IPS DF 6.9 (cell line): ENCODE results near the gene SELENOW.
"Not testable (repeated sequence)": the region's sequence is repeated elsewhere in the genome, so short reads cannot be mapped to it uniquely, and the experiment has no call there.

Source experiments
- DNase-seq: peaks from one replicate; pipeline ENCODE4 v3.0.0-alpha.2; 2013; ENCODE audit warnings: low read depth, low spot score
- H3K27ac ChIP-seq: one replicate; pipeline ENCODE4 v1.5.1; 2013; ENCODE audit warnings: low read length, control low read depth
- H3K27me3 ChIP-seq: 2 replicates; pipeline ENCODE4 v1.6.1; 2013; ENCODE audit warnings: mild to moderate bottlenecking, low read length; ENCODE audit not compliant: control insufficient read depth, insufficient read depth
- H3K36me3 ChIP-seq: 2 replicates; pipeline ENCODE4 v1.6.1; 2013; ENCODE audit warnings: low read length; ENCODE audit not compliant: control insufficient read depth, insufficient read depth
- H3K4me1 ChIP-seq: 2 replicates; pipeline ENCODE4 v1.6.1; 2013; ENCODE audit warnings: low read length; ENCODE audit not compliant: control insufficient read depth, insufficient read depth
- H3K4me3 ChIP-seq: 2 replicates; pipeline ENCODE4 v1.5.1; 2013; ENCODE audit warnings: mild to moderate bottlenecking, low read length
- H3K9me3 ChIP-seq: 2 replicates; pipeline ENCODE4 v1.6.1; 2013; ENCODE audit warnings: low read length, inconsistent platforms; ENCODE audit not compliant: control insufficient read depth, insufficient read depth
- WGBS: extraction: QIAGEN DNeasy Blood & Tissue Kit; methylation state at CpG from one replicate; pipeline ENCODE4 v1.1.7; 2013; ENCODE audit warnings: mixed read lengths, missing lambda C conversion rate; ENCODE audit not compliant: insufficient read length, insufficient coverage; 5-methylcytosine and 5-hydroxymethylcytosine counted together

The SELENOW gene

GRCh38 chr19:47756953-47757608, 21.4 kb upstream of the SELENOW start:
- Histone ChIP-seq H3K27ac (no peak overlapping the region), H3K4me3 (no peak overlapping the region), H3K4me1 (no peaks in the 10 kb centered on the region), H3K9me3 (no peaks in the 10 kb centered on the region), H3K36me3 (peaks cover 61% of the 10 kb centered on the region), H3K27me3 (no peaks in the 10 kb centered on the region)
- WGBS = no CpG with 5 or more reads among the region's 22 CpGs
- no peak for DNase-seq

GRCh38 chr19:47757617-47758442, 20.7 kb upstream of the SELENOW start:
- H3K9me3 ChIP-seq = no peaks in the 10 kb centered on the region
- no peak for DNase-seq
- H3K4me1 ChIP-seq = no peaks in the 10 kb centered on the region
- H3K36me3 ChIP-seq = peaks cover 54% of the 10 kb centered on the region
- no peak overlapping the region for H3K27ac ChIP-seq
- no peak overlapping the region for H3K4me3 ChIP-seq
- no peaks in the 10 kb centered on the region for H3K27me3 ChIP-seq
- 100% methylated on average over 1 of the region's 14 CpGs for WGBS

- no peak overlapping the region for H3K27ac ChIP-seq
- peaks cover 49% of the 10 kb centered on the region for H3K36me3 ChIP-seq
- H3K9me3 ChIP-seq = no peaks in the 10 kb centered on the region
- no peak overlapping the region for H3K4me3 ChIP-seq
- H3K27me3 ChIP-seq = no peaks in the 10 kb centered on the region
- no peak for DNase-seq
- no CpG with 5 or more reads among the region's 5 CpGs for WGBS
- no peaks in the 10 kb centered on the region for H3K4me1 ChIP-seq
Measured at GRCh38 chr19:47758443-47758804, 20.1 kb upstream of the SELENOW start.

GRCh38 chr19:47760632-47760999, 17.9 kb upstream of the SELENOW start:
- peaks cover 28% of the 10 kb centered on the region for H3K36me3 ChIP-seq
- WGBS = no CpG with 5 or more reads among the region's 5 CpGs
- H3K27me3 ChIP-seq = no peaks in the 10 kb centered on the region
- no peaks in the 10 kb centered on the region for H3K9me3 ChIP-seq
- H3K4me3 ChIP-seq = no peak overlapping the region
- DNase-seq = no peak
- H3K4me1 ChIP-seq = 0 out of 2 replicates have a peak, but pooled peaks cover 2% of the 10 kb centered on the region
- H3K27ac ChIP-seq = no peak overlapping the region

GRCh38 chr19:47761566-47761965, 16.9 kb upstream of the SELENOW start:
- no peak overlapping the region for H3K4me3 ChIP-seq
- no peaks in the 10 kb centered on the region for H3K27me3 ChIP-seq
- H3K27ac ChIP-seq = no peak overlapping the region
- no CpG with 5 or more reads among the region's 5 CpGs for WGBS
- H3K4me1 ChIP-seq = peaks cover 2% of the 10 kb centered on the region; the same call in 1 of the 2 replicates
- no peaks in the 10 kb centered on the region for H3K9me3 ChIP-seq
- peaks cover 18% of the 10 kb centered on the region for H3K36me3 ChIP-seq
- DNase-seq = no peak

- Histone ChIP-seq H3K27me3 (no peaks in the 10 kb centered on the region), H3K27ac (no peak overlapping the region), H3K4me3 (no peak overlapping the region), H3K36me3 (peaks cover 12% of the 10 kb centered on the region), H3K9me3 (no peaks in the 10 kb centered on the region), H3K4me1 (peaks cover 2% of the 10 kb centered on the region; the same call in 1 of the 2 replicates)
- no peak for DNase-seq
- no CpG with 5 or more reads among the region's 3 CpGs for WGBS
Measured at GRCh38 chr19:47762151-47762550, 16.4 kb upstream of the SELENOW start.

GRCh38 chr19:47762615-47763308, 15.7 kb upstream of the SELENOW start:
- no peaks in the 10 kb centered on the region for H3K9me3 ChIP-seq
- H3K4me1 ChIP-seq = peaks cover 2% of the 10 kb centered on the region; the same call in 1 of the 2 replicates
- no peak overlapping the region for H3K4me3 ChIP-seq
- no CpG with 5 or more reads among the region's 18 CpGs for WGBS
- no peak overlapping the region for H3K27ac ChIP-seq
- peaks cover 6% of the 10 kb centered on the region for H3K36me3 ChIP-seq
- DNase-seq = no peak
- H3K27me3 ChIP-seq = no peaks in the 10 kb centered on the region

GRCh38 chr19:47764705-47765104, 13.8 kb upstream of the SELENOW start:
- DNase-seq, H3K27me3 ChIP-seq, H3K4me1 ChIP-seq, H3K27ac ChIP-seq, H3K36me3 ChIP-seq, H3K4me3 ChIP-seq, H3K9me3 ChIP-seq: not testable (repeated sequence)
- WGBS = no CpG with 5 or more reads among the region's 3 CpGs

GRCh38 chr19:47765523-47766358, 12.8 kb upstream of the SELENOW start:
- Histone ChIP-seq H3K9me3 (no peaks in the 10 kb centered on the region), H3K36me3 (no peaks in the 10 kb centered on the region), H3K4me3 (no peak overlapping the region), H3K27me3 (no peaks in the 10 kb centered on the region), H3K4me1 (peaks cover 2% of the 10 kb centered on the region; the same call in 1 of the 2 replicates), H3K27ac (no peak overlapping the region)
- DNase-seq = no peak
- no CpG with 5 or more reads among the region's 19 CpGs for WGBS

- Histone ChIP-seq H3K36me3 (no peaks in the 10 kb centered on the region), H3K4me3 (no peak overlapping the region), H3K27ac (no peak overlapping the region), H3K4me1 (peaks cover 2% of the 10 kb centered on the region; the same call in 1 of the 2 replicates), H3K9me3 (no peaks in the 10 kb centered on the region), H3K27me3 (no peaks in the 10 kb centered on the region)
- no peak for DNase-seq
- no CpG with 5 or more reads among the region's 7 CpGs for WGBS
Measured at GRCh38 chr19:47766359-47766620, 12.2 kb upstream of the SELENOW start.
